NCI-H1930 (cell line): Measurements from ENCODE around the gene RINL.
A peak's percentile ranks its signal among the peaks of the same experiment; 100 is the strongest.
"Not testable (repeated sequence)": the region's sequence is repeated elsewhere in the genome, so short reads cannot be mapped to it uniquely, and the experiment has no call there.

Experiments
- DNase-seq, 2 experiments: peaks; one replicate each; lab custom pipeline; 2025; lab: John Stamatoyannopoulos, UW

Gene RINL

DNA sequence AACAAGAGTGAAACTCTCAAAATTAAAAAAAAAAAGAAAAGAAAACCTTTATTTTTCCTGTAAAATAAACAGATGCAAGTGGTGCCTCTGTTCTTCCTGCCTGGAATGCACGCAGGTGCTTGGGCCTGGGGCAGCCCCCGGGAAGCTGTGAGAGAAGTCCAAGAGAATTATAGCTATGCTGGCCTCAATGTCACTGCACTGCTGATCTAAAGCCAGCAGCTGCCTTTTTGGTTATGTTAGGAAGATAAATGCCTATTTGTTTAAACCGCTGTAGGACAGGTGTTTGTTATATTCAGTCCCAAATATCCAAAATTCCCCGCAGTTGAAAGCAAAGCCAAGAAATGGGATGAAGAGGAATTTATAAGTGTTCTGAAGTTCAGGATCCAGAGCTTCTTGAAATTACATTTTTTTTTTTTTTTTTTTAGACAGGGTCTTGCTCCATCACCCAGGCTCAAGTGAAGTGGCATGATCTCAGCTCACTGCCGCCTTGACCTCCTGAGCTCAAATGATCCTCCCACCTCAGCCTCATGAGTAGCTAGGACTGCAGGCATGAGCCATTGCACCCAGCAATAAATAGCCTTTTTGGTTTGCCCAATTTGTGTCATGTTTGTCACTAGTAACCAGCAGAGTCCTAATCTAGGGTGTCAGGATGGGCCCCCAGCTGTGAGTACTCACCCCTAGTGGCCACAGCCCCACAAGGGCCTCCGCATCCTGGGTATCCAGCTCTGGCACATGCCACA lies 2.2 kb downstream of the RINL start:
- DNase-seq = no peak

DNA sequence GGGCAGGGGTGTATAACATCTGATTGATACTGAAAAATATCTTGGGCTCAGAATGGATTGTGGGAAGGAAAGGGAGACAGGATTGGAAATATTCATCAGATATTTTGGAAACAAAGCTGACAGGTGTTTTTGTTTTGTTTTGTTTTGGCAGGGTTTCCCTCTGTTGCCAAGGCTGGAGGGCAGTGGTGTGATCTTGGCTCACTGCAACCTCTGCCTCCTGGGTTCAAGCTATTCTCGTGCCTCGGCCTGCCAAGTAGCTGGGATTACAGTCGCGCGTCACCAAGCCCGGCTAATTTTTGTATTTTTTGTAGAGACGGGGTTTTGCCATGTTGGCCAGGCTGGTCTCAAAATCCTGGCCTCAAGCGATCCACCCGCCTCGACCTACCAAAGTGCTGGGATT lies 4.7 kb downstream of the RINL start:
- not testable (repeated sequence) for DNase-seq

GRCh38 chr19:38870612-38871011 lies 7.5 kb downstream of the RINL start:
- DNase-seq = no peak

DNA sequence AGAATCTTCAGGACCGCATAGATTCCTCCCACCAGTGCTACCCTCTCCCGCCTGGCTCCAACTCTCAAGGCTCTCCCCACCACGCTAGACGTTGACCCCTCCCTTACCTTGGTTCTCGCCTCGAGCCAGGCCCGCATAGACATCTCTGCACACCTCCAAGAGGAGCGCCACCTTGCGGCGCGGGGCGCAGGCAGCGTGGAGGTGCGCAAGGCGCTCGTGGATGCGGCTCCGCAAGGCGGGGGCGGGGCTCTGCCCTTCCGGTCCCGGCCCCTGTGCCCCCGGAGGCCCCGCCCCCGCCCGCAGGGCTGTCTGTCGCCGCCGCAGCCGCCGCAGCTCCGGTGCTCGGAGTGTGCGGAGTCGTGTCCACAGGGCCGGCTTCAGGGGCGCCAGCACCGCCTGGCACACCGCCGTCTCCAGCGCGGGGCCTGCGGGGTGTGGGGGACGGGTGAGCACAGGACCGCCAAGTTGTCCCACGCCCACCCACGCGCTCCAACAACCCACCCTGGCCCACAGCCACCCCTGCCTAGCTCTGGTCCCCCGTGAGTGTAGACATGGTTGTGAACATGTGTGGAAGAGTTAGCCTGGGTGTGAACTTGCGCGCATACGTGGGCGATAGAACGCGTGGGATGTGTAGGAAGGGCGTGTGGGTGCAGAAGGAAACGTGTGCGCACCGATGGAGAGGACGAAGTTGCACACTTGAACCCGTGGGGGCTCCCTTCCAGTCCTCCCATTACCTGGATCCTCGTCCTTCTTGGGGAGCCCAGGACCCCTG lies 8.1 kb downstream of the RINL start:
- DNase-seq = peak; percentile 85 to 93

DNA sequence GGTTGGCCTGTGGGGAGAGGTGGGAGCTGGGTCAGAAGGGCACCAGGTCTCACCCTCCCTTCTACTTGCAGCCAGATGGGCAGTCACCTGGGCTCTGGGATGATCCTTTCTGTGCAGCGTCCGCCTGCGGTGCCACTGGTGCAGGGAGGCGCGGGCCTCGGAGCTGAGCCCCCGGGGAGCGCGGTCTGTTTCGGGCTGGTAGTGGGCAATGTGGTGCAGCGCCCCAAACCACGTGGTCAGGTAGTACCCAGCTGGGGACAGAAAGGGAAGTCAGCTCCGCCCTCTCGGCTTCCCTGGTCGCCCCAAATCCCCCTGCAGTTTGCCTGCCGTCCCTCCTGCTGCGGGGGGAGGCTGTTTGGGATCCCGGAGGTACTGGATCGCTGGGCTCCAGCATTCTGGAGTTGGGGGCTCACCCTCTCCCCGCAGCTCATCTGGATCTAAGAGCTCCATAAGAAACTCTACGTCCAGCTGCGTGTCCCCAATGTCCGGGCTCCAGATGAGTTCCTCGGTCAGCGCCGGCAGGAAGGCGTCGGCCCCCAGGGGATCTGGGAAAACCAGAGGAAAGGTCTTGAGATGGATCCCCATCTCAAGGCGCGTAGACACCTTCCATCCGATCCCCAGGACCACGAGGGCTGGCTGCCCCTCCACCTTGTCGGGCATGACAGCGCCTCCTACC lies 8.8 kb downstream of the RINL start:
- DNase-seq = no peak

GRCh38 chr19:38868551-38868950 lies 9.5 kb downstream of the RINL start:
- DNase-seq = no peak

DNA sequence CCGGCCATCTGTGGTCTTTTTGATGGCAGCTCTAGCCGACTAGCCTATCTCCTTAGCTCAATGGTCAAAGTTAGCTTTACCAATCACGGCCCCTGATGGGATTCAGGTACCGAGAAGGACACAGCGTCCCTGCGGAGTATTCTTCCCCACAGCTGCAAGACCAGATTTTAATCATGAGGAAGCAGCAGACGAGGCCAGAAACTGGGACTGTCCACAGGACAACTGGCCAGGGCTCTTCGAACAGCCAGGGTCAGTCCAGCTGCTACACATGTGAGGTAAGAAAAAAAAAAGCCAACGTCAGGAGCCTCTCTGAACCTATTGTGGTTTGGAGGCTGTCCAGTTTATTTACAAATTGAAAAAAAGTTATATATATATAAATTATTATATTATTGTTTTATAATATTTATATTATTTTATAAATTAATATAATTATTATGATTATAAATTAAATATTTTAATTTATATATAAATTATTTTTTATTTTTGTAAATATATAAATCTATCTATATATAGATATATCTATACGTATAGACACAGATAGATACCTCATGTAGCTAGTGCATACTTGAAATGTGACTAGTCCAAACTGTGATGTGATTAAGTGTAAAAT lies 10.8 kb downstream of the RINL start:
- DNase-seq = no peak

- DNase-seq = no peak
Measured at GRCh38 chr19:38862321-38863059, 15.6 kb downstream of the RINL start.

DNA sequence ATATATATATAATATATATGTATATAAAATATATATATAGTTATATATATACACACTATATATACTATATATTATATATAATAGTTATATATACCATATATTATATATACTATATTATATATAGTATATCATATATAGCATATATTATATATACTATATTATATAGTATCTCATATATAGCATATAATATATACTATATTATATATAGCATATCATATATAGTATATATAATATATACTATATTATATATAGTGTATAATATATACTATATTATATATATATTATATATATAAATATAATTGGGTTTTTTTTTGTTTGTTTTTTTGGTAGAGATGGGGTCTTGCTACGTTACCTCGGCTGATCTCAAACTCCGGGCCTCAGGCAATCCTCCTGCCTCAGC lies 16.7 kb downstream of the RINL start:
- no peak for DNase-seq

DNA sequence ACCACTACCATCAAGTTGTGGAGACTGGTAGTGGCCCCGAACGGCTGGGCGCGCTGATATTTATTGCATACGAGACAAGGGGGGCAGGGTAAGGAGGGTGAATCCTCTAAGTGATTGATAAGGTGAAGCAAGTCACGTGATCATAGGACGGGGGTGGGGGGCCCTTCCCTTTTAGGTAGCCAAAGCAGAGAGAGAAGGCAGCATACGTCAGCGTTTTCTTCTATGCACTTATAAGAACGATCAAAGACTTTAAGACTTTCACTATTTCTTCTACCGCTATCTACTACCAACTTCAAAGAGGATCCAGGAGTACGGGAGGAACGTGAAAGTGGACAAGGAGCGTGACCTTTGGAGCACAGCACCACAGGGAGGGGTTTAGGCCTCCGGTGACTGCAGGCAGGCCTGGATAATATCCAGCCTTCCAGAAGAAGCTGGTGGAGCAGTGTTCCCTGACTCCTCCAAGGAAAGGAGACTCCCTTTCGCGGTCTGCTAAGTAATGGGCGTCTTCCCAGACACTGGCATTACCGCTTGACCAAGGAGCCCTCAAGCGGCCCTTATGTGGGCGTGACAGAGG lies 18.4 kb downstream of the RINL start:
- DNase-seq = not testable (repeated sequence)

GRCh38 chr19:38856813-38857212 lies 21.3 kb downstream of the RINL start:
- DNase-seq = no peak

- DNase-seq = not testable (repeated sequence)
Measured at GRCh38 chr19:38855751-38856150, 22.3 kb downstream of the RINL start.

GRCh38 chr19:38854961-38855360 lies 23.1 kb downstream of the RINL start:
- DNase-seq = not testable (repeated sequence)

- no peak for DNase-seq
Measured at GRCh38 chr19:38853214-38853613, 24.9 kb downstream of the RINL start.

- DNase-seq = no peak
Measured at GRCh38 chr19:38852231-38853044, 25.6 kb downstream of the RINL start.

- peak; percentile 90 to 94 for DNase-seq
Measured at GRCh38 chr19:38851622-38852230, 26.3 kb downstream of the RINL start.

DNA sequence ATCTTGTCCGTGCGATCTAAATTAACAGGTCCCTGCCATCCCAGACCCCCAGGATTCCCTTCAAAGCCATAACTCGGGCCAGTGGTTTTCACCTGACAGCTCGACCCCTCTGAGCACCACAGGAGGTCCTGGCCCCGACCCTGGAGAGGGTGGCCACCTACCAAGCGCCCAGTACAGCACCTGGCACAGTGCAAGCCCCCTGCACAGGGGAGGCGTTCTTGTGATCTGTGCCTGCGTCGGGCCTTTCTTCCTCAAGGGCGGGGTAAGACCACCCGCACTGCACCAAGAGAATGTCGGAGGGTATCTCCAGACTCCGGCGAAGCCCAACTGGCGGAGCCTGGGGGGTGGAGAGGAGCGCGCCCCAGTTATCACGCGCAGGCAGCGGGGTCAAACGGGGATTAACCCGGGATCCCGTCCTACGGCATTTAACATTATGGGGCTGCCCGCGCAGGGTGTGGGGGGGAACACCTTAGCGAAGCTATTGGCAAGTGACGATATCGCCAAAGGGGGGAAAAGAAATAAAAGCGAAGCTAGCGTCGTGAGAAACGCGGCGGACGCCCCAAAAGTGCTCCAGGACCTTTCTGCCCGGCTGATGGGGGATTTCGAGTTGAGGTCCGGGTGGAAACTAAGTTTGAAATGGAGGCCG lies 27.0 kb downstream of the RINL start:
- DNase-seq = no peak

DNA sequence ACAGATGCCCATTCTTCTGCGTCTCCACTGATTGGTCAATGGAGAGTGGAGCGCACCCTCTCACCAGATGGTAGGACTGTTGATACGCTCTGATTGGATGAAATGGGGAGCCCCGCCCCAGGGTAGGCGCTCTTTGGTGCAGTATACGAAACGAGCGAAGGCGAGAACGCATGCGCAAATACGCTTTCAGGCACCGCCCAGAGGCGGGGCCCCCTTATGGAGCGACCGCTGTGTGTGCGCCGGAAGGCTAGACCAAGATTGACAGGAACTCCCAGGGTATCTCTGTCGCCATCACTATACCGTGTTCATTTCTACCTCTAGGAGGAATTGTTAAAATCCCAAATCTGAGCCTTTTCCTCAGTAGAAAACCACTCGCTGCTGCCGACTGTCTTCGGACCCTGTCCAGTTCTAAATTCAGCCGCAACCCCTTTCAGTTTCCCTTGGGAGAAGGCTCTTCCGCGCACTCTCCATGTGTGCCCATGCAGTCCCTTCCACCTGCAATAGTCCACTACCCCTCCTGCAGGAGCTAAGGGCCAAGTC lies 27.6 kb downstream of the RINL start:
- no peak for DNase-seq

GRCh38 chr19:38849860-38850435 lies 28.1 kb downstream of the RINL start, which contains the start of gene HNRNPL:
HNRNPL (minus strand) TSS chr19:38849986; CDS start chr19:38849966, 20 bp downstream.
- DNase-seq = peak; percentile 100
